Mesenteric fat pad (tissue), 1 donor: ENCODE results near the gene KCNK18. TPM values are rescaled to one million over a fixed set of nuclear protein-coding genes. Genes with fewer than 3 reads are reported as not detected.
"Not testable (repeated sequence)": the region's sequence is repeated elsewhere in the genome, so short reads cannot be mapped to it uniquely, and the experiment has no call there.

Source experiments
- DNase-seq: peaks from one replicate; pipeline ENCODE4 v3.0.0-alpha.2; 2020; ENCODE audit warnings: low spot score
- total RNA-seq: library from RNA; stranded (reverse); fragmentation: NEBNext Ultra II Directional; extraction: Animal tissue kit (Norgen Biotek cat#: 25700); gene quantifications from one replicate; pipeline ENCODE4 v1.2.1, GENCODE V29; 2021
- donor health status: DM: yes; HTN: yes; CAD: no.

Gene KCNK18
- total RNA-seq, 1 donor from 2014 or later = not detected

- no peak for DNase-seq
Measured at GRCh38 chr10:117221156-117221711, 23.9 kb downstream of the KCNK18 start.

- DNase-seq = no peak
Measured at GRCh38 chr10:117222552-117222951, 25.3 kb downstream of the KCNK18 start.

- peak; percentile 67 for DNase-seq
Measured at GRCh38 chr10:117222976-117223692, 25.8 kb downstream of the KCNK18 start.

- DNase-seq = peak; percentile 73
Measured at GRCh38 chr10:117223693-117224430, 26.6 kb downstream of the KCNK18 start.

- DNase-seq = peak; percentile 57
Measured at GRCh38 chr10:117224881-117225280, 27.6 kb downstream of the KCNK18 start.

- DNase-seq = no peak
Measured at GRCh38 chr10:117226813-117227451, 29.6 kb downstream of the KCNK18 start.

- DNase-seq = no peak
Measured at GRCh38 chr10:117228210-117228609, 30.9 kb downstream of the KCNK18 start.

- DNase-seq = not testable (repeated sequence)
Measured at GRCh38 chr10:117230107-117230506, 32.8 kb downstream of the KCNK18 start.

GRCh38 chr10:117237401-117237991, 40.2 kb downstream of the KCNK18 start:
- no peak for DNase-seq

GRCh38 chr10:117239051-117239450, 41.8 kb downstream of the KCNK18 start:
- peak; percentile 45 for DNase-seq

GRCh38 chr10:117239721-117240620, 42.7 kb downstream of the KCNK18 start:
- peak; percentile 69 for DNase-seq

- DNase-seq = peak; percentile 81
Measured at GRCh38 chr10:117240621-117241529, 43.6 kb downstream of the KCNK18 start, which contains the start of gene SLC18A2. SLC18A2 (plus strand) TSS chr10:117241114; CDS start chr10:117241694, 580 bp downstream.

- DNase-seq = peak; percentile 88
Measured at GRCh38 chr10:117241541-117242462, 44.5 kb downstream of the KCNK18 start.

- DNase-seq = no peak
Measured at GRCh38 chr10:117242463-117242832, 45.2 kb downstream of the KCNK18 start.

GRCh38 chr10:117246997-117247671, 49.8 kb downstream of the KCNK18 start:
- no peak for DNase-seq

- no peak for DNase-seq
Measured at GRCh38 chr10:117248750-117249465, 51.6 kb downstream of the KCNK18 start.
